ENCODE data around the gene FCMR. TPM values are rescaled to one million over a fixed set of nuclear protein-coding genes. Genes with fewer than 3 reads are reported as not detected.

FCMR gene
- total and polyA plus RNA-seq, 10 of the 15 experiments (the other 5 are each of a cell fraction or from before 2014, with no cell fraction given) = 79.7 to 245 (median 123) TPM

- ChIA-PET RAD21 (ENCODE audit: unreplicated experiment) (interaction anchor here (1.1 to 1.2 kb wide), 2 partner anchors 20 to 26 kb away, joined by 3 to 4 read pairs; no protein-coding TSS in a partner anchor), POLR2A (no interaction called here), SMC1A (ENCODE audit: uncharacterized antibody, unreplicated experiment) (interaction anchor here (0.8 to 2.4 kb wide), 2 partner anchors 11 to 297 kb away, joined by 3 to 5 read pairs; no protein-coding TSS in a partner anchor), CTCF (interaction anchor here (1.0 to 1.5 kb wide), 4 partner anchors 9 to 30 kb away, joined by 3 to 6 read pairs (median 4); partner anchors contain the start of gene FCAMR)
- no peaks in the 10 kb centered on the region for H3K79me2 ChIP-seq (ENCODE audit: control insufficient read depth, insufficient read depth, low read length)
- H3K9ac ChIP-seq (ENCODE audit: control insufficient read depth, insufficient read depth, low read length) = no peak overlapping the region
- TF ChIP-seq, protein P1, sequence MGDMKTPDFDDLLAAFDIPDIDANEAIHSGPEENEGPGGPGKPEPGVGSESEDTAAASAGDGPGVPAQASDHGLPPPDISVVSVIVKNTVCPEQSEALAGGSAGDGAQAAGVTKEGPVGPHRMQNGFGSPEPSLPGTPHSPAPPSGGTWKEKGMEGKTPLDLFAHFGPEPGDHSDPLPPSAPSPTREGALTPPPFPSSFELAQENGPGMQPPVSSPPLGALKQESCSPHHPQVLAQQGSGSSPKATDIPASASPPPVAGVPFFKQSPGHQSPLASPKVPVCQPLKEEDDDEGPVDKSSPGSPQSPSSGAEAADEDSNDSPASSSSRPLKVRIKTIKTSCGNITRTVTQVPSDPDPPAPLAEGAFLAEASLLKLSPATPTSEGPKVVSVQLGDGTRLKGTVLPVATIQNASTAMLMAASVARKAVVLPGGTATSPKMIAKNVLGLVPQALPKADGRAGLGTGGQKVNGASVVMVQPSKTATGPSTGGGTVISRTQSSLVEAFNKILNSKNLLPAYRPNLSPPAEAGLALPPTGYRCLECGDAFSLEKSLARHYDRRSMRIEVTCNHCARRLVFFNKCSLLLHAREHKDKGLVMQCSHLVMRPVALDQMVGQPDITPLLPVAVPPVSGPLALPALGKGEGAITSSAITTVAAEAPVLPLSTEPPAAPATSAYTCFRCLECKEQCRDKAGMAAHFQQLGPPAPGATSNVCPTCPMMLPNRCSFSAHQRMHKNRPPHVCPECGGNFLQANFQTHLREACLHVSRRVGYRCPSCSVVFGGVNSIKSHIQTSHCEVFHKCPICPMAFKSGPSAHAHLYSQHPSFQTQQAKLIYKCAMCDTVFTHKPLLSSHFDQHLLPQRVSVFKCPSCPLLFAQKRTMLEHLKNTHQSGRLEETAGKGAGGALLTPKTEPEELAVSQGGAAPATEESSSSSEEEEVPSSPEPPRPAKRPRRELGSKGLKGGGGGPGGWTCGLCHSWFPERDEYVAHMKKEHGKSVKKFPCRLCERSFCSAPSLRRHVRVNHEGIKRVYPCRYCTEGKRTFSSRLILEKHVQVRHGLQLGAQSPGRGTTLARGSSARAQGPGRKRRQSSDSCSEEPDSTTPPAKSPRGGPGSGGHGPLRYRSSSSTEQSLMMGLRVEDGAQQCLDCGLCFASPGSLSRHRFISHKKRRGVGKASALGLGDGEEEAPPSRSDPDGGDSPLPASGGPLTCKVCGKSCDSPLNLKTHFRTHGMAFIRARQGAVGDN (IDR thresholded peaks at IDR 0.05) = no peak
- no peak for TF ChIP-seq GATAD2B (conservative IDR thresholded peaks at IDR 0.05; ENCODE audit: low read depth)
- TF ChIP-seq KAT2A (conservative IDR thresholded peaks at IDR 0.05; ENCODE audit: control insufficient read depth, low read depth, low read length) = no peak
- no peak for TF ChIP-seq MYC (IDR thresholded peaks at IDR 0.05; ENCODE audit: insufficient read depth, insufficient read length, insufficient replicate concordance, low read length, severe bottlenecking)
- no peak for TF ChIP-seq NR2C2 (IDR thresholded peaks at IDR 0.05; ENCODE audit: borderline replicate concordance, control insufficient read depth, insufficient read length, low read depth)
- TF ChIP-seq MTA2 (IDR thresholded peaks at IDR 0.05; ENCODE audit: low read depth) = no peak
- TF ChIP-seq STAT1 (conservative IDR thresholded peaks at IDR 0.05) = no peak
- TF ChIP-seq, protein P2, sequence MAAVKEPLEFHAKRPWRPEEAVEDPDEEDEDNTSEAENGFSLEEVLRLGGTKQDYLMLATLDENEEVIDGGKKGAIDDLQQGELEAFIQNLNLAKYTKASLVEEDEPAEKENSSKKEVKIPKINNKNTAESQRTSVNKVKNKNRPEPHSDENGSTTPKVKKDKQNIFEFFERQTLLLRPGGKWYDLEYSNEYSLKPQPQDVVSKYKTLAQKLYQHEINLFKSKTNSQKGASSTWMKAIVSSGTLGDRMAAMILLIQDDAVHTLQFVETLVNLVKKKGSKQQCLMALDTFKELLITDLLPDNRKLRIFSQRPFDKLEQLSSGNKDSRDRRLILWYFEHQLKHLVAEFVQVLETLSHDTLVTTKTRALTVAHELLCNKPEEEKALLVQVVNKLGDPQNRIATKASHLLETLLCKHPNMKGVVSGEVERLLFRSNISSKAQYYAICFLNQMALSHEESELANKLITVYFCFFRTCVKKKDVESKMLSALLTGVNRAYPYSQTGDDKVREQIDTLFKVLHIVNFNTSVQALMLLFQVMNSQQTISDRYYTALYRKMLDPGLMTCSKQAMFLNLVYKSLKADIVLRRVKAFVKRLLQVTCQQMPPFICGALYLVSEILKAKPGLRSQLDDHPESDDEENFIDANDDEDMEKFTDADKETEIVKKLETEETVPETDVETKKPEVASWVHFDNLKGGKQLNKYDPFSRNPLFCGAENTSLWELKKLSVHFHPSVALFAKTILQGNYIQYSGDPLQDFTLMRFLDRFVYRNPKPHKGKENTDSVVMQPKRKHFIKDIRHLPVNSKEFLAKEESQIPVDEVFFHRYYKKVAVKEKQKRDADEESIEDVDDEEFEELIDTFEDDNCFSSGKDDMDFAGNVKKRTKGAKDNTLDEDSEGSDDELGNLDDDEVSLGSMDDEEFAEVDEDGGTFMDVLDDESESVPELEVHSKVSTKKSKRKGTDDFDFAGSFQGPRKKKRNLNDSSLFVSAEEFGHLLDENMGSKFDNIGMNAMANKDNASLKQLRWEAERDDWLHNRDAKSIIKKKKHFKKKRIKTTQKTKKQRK (IDR thresholded peaks at IDR 0.05; ENCODE audit: low read depth, low read length) = no peak
- TF ChIP-seq NR2F1 (conservative IDR thresholded peaks at IDR 0.05) = no peak
- TF ChIP-seq ZBTB11 (CRISPR knock-in tag; IDR thresholded peaks at IDR 0.05) = no peak
- TF ChIP-seq RB1 (IDR thresholded peaks at IDR 0.05; ENCODE audit: borderline replicate concordance) = no peak
- no peak for TF ChIP-seq STAT3 (IDR thresholded peaks at IDR 0.05; ENCODE audit: low read depth, low read length)
- FAIRE-seq = no peak
- H3K4me2 ChIP-seq (ENCODE audit: control insufficient read depth, insufficient read depth) = no peak overlapping the region
- H3K27ac ChIP-seq (ENCODE audit: control insufficient read depth, insufficient read depth) = no peak overlapping the region
- intact Hi-C loops (cut with micrococcal nuclease; ENCODE audit: unreplicated experiment) (no loop called here), in situ Hi-C loops (cut with MboI) (no loop called here)
- H4K20me1 ChIP-seq (ENCODE audit: control insufficient read depth, insufficient read depth) = no peaks in the 10 kb centered on the region
- no peaks in the 10 kb centered on the region for H3K36me3 ChIP-seq (ENCODE audit: control insufficient read depth in 2 of 2, insufficient read depth in 2 of 2, low read length in 1 of 2)
- ATAC-seq = no peak
- no peak for DNase-seq (ENCODE audit: low read depth, low spot score)
- H2AFZ ChIP-seq (ENCODE audit: control insufficient read depth, low read depth, low read length) = no peak overlapping the region
- no peaks in the 10 kb centered on the region for H3K9me3 ChIP-seq (replicated peaks; ENCODE audit: control insufficient read depth, insufficient read depth, low read length)
- H3K4me3 ChIP-seq = no peak overlapping the region
- BruUV-seq (replicated peaks) = no TSS peak
- H3K27me3 ChIP-seq (replicated peaks in 1 of 2; ENCODE audit: control insufficient read depth in 2 of 2, insufficient read depth in 2 of 2, low read length in 1 of 2) = no peaks in the 10 kb centered on the region
- H3K4me1 ChIP-seq (ENCODE audit: control insufficient read depth, insufficient read depth, low read length) = peaks cover 1% of the 10 kb centered on the region
- WGBS (ENCODE audit: insufficient coverage, insufficient replicate concordance, low lambda C conversion rate, missing lambda C conversion rate) = 76% methylated on average over 3 of the region's 3 CpGs
Measured at GRCh38 chr1:206961668-206962067, 39.9 kb upstream of the FCMR start.

Measured in GM12878 (cell line).